Measurements from ENCODE around the gene TMCO4.
A peak's percentile ranks its signal among the peaks of the same experiment; 100 is the strongest.
"Not testable (repeated sequence)": the region's sequence is repeated elsewhere in the genome, so short reads cannot be mapped to it uniquely, and the experiment has no call there.

Gene TMCO4
- total RNA-seq = 21.9 to 36.5 (median 28.9) reads per million in 3 experiments

GRCh38 chr1:19799230-19800075 is at the start of gene TMCO4:
TSS of gene TMCO4 (minus strand) at chr1:19799916. CDS start at chr1:19780758, 19,158 bp downstream.
- peak; percentile 36 for DNase-seq

- DNase-seq = not testable (repeated sequence)
Observed at GRCh38 chr1:19849307-19849706, 49.6 kb upstream of the TMCO4 start.

DNA sequence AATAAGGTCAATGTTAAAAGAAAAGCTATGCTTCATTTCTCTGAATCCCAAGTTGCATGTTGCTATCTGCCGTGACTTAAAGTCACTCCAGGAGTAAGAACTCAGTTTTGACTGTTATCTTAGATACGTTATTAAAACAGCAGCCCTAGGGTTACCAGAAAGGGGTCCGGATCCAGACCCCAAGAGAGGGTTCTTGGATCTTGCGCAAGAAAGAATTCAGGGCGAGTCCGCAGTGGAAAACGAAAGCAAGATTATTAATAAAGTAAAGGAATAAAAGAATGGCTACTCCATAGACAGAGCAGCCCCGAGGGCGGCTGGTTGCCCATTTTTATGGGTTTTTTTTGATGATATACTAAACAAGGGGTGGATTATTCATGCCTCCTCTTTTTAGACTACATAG is 47.6 kb upstream of the TMCO4 start:
- DNase-seq = not testable (repeated sequence)

DNA sequence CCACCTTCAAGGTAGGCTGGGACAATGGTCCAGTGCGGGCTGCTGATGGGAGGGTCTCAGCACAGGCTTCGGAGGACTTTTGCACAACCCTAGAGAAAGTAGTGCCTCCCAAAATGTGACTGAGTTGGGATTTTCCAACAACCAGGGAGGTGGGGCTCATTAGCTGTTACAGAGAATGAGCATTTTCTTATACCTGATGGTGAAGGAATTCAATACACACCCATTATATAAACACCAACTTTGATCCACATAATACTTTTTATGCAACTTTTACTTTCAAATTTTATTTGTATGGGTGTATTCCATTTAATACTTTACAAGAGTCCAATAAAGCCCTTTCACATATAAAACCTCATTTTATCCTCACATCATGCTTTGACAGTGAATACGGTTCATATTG is 46.6 kb upstream of the TMCO4 start:
- no peak for DNase-seq

GRCh38 chr1:19845555-19845954 is 45.8 kb upstream of the TMCO4 start:
- DNase-seq = no peak

GRCh38 chr1:19844731-19845495 is 45.2 kb upstream of the TMCO4 start:
- DNase-seq = no peak

DNA sequence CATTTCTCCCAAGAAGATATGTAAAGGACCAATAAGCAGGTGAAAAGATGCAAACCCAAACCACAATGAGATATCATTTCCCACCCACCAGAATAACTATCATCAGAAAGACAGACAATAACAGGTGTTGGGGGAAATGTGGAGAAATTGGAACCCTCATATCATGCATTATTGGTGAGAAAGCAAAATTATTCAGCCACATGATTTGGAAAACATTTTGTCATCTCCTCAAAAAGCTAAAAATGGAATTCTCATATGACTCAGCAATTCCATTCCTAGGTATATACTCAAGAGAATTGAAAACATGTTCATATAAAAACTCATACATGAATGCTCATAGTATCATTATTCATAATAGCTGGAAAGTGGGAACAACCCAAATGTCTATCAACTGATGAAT is 40.5 kb upstream of the TMCO4 start:
- no peak for DNase-seq

DNA sequence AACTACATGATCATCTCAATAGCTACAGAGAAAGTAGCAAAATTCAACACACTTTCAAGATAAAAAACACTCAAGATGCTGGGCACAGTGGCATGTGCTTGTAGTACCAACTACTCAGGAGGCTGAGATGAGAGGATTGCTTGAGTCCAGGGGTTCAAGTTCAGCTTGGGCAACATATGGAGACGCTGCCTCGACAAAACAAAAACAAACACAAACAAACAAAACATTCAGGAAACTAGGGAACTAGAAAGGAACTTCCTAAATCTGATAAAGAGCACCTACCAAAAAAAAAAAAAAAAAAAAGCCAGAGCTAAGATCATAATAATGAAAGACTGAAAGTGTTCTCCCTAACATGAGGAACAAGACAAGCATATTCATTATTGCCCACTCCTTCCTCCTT is 38.1 kb upstream of the TMCO4 start:
- DNase-seq = no peak

GRCh38 chr1:19835578-19835977 is 35.9 kb upstream of the TMCO4 start:
- DNase-seq = no peak

GRCh38 chr1:19831441-19831840 is 31.7 kb upstream of the TMCO4 start:
- DNase-seq = no peak

DNA sequence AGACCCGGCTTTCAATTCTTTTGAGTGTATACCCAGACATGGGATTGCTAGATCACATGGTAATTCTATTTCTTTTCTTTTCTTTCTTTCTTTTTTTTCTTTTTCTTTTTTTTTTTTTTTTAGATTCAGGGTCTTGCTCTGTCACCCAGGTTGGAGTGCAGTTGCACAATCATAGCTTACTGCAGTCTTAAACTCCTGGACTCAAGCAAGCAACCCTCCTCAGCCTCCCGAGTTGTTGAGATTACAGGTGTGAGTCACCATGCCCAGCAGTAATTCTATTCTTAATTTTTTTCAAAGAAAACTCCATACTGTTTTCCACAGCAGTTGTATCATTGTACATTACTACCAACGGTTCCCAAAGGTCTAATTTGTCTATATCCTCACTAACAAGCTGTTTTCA is 28.8 kb upstream of the TMCO4 start:
- no peak for DNase-seq

- DNase-seq = no peak
Observed at GRCh38 chr1:19825298-19825697, 25.6 kb upstream of the TMCO4 start.

GRCh38 chr1:19824541-19824940 is 24.8 kb upstream of the TMCO4 start:
- no peak for DNase-seq

- DNase-seq = no peak
Observed at GRCh38 chr1:19824036-19824435, 24.3 kb upstream of the TMCO4 start.

- DNase-seq = no peak
Observed at GRCh38 chr1:19819701-19820100, 20.0 kb upstream of the TMCO4 start.

- no peak for DNase-seq
Observed at GRCh38 chr1:19818324-19818723, 18.6 kb upstream of the TMCO4 start.

DNA sequence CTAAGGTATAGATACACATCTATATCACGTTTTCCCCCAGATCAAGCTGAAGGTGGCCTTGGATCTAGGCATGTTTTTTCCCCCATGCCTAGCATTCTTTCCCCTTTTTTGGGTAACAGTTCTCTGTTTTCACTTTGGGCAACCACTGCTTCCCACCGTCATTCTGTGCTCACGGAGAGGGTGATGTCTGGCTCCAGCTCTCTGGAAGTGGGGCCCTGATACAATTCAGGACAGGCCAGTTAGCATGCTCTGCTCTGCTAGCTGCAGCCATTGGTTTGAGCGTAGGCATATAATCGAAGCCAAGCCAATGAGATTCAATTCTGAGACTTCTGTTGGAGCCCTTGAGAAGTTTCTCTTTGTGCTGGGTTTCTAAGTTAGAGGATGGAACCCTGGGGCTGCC is 17.4 kb upstream of the TMCO4 start:
- no peak for DNase-seq

DNA sequence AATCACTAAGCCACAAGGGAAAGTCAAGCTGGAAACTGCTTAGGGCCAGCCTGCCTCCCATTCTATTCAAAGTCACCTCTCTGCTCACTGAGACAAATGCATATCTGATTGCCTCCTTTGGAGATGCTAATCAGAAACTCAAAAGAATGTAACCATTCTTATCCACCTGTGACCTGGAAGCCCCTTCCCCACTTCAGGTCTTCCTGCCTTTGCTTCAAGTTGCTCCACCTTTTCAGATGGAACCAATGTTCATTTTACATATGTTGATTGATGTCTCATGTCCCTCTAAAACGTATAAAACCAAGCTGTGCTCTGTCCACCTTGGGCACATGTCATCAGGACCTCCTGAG is 17.0 kb upstream of the TMCO4 start:
- not testable (repeated sequence) for DNase-seq

GRCh38 chr1:19815801-19816736 is 16.4 kb upstream of the TMCO4 start:
- no peak for DNase-seq

DNA sequence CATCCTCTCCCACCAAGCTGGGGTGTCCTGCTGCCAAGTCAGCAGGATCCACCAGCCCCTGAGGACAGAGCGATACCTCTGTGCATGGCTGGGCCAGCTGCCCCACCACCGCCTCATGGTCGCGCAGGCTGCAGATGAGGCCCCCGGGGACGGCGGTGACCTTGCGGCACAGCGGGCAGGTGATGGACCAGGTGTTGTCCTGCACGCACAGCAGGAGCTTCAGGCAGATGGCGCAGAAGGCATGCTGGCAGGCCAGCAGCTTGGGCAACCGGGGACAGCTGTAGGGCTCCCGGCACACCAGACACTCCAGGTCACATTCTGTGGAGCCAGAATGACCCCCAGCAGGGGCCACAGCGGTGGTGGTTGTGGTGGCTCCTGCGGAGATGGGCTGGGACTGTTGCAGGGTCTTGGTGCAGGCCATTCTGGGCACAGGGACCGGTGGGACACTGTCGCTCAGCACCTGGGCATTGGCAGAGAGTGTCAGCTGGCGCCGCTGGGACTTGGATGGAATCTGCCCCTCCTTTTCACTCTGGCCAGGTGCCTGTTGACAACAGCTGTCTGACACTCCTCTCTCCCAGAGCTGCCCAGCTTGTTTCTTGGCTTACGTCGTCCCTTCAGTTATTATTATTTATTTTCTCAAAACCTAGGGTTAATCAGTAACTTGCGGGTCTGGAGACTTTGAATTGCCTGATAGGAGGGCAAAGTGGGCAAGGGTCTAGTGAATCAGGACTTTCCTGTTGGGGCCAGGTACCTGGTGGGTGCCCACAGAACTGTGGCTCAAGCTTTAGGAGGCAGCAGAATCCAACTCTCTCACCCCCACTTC is 15.2 kb upstream of the TMCO4 start, which contains the start of gene RNF186:
Gene RNF186 (minus strand): TSS at position 603 of the 823 bp plus-strand sequence. CDS start 182 bp downstream, at position 421.
- DNase-seq = no peak

DNA sequence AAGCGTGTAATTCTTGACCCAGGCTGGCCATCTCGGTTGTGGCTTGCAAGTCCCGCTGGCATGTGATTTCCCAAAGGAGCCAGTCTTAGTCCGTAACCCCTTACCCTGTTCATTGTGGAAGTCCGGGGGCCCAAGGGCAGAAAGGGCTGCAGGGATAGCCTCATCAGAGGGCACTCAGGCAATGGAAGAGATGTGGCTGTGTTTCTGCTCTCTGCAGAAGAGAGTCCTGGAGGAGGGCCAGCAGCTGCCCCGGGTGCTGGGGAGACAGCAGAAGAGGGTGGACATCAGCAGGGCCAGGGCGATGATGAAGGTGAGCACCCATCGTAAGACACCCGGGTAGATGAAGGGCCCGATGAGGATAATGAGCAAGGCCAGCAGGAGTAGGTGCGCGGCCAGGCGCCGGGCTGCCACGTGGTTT is 14.5 kb upstream of the TMCO4 start:
- no peak for DNase-seq

- no peak for DNase-seq
Observed at GRCh38 chr1:19813643-19813960, 13.9 kb upstream of the TMCO4 start.
